NCI-H510A (cell line): ENCODE measurements around the gene ADAMTSL1.

ENCODE experiments used
- DNase-seq: peaks from one replicate; lab custom pipeline; 2025; lab: John Stamatoyannopoulos, UW

The ADAMTSL1 gene

GRCh38 chr9:18741359-18741758, 267.4 kb downstream of the ADAMTSL1 start:
- no peak for DNase-seq

GRCh38 chr9:18741945-18742344, 268.0 kb downstream of the ADAMTSL1 start:
- no peak for DNase-seq

DNA sequence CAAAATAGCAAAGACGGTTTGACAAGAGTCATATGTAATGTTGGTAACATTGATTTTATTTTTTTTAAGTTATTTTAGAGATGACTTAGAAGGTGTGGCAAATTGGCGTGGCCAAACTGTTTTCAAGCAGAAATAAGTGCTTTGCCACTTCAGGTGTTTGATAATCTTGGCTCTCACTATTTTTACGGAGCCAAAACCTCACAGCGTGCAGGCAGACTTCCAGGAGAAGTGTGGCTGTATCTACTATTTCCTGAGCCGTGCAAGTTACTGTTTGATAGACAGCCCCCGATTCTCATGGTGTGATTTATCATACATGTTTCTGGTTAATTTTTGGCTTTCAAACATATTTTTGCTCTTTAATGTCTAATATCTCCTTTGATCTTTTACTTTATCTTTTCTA, 269.5 kb downstream of the ADAMTSL1 start:
- DNase-seq: no peak

- DNase-seq: no peak
These were observed 270.0 kb downstream of the ADAMTSL1 start for GRCh38 chr9:18743971-18744370.

DNA sequence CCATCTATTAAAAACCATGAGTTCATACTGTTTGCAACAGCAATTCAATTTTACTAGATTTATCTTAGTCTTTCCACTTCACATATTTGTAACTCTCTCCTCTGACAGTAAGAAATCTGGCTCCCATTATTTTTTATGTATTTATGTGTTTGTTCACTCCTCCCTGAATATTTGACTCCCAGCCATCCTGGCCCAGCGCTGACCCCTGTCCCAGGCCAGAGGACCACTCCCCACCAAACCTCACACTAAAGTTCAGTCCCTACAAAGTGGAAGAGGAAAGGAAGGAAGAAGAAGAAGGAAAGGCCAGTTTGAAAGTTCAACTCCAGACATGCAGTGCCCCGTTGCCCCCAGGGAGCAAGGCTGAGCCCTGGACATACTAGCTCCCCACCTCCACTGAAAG, 271.8 kb downstream of the ADAMTSL1 start:
- no peak for DNase-seq

DNA sequence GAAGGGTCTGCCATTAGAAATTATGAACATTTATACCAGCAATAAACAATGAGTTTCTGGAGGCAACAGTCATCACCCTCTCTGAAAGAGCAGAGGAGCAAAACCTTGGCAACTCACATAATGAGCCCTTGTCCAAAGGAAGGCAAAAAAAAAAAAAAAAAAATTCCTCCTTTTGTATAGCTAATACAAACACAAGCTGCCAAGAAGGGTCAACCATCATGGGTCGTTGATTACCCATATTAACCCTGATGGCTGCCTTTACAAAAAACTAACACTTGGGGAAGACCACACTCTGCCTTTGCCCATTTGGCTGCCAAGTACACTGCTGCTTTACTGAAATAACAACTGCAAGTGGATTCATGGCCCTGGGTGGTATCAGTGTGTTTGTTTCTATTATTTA, 272.7 kb downstream of the ADAMTSL1 start:
- DNase-seq: no peak

GRCh38 chr9:18747595-18747994, 273.6 kb downstream of the ADAMTSL1 start:
- no peak for DNase-seq

- no peak for DNase-seq
These were observed 274.3 kb downstream of the ADAMTSL1 start for GRCh38 chr9:18748251-18748701.

DNA sequence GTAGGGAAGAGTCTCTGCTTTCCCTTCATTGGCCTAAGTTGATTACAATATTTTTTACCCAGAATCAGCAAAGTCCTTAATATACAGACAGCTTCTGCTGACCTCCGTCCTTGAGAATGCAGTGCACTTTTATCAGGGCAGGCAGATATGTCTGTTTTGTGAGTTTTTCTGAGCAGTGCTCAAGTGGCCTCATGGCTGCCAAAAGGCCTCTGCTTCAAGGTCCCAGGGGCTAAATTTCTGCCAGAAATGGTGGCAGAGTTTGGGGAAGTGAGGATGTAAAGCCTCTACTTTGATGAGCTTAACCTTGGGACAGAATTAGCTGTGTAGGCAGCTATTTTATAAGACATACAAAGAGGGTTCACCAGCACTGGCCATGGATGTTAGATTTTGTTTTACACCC, 275.8 kb downstream of the ADAMTSL1 start:
- DNase-seq: no peak

- no peak for DNase-seq
These were observed 280.0 kb downstream of the ADAMTSL1 start for GRCh38 chr9:18753904-18754303.

DNA sequence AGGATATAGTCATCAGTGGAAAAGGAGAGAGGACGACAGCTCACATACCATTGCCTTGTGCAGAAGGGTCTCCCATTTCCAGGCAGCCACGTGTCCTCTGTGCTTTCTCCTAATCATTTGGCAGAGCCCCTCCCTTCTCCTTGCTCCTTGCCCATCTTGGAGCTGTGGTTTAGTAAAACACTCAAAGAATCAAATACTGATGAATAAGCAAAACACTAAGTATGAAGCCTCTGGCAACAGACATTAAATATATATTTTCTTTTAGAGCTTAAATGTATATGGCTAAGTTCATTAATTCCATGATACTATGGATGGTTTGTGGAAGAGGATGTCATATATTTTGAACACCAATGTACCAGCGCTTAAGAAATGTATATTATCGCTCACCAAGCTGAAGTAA, 280.6 kb downstream of the ADAMTSL1 start:
- DNase-seq: no peak

DNA sequence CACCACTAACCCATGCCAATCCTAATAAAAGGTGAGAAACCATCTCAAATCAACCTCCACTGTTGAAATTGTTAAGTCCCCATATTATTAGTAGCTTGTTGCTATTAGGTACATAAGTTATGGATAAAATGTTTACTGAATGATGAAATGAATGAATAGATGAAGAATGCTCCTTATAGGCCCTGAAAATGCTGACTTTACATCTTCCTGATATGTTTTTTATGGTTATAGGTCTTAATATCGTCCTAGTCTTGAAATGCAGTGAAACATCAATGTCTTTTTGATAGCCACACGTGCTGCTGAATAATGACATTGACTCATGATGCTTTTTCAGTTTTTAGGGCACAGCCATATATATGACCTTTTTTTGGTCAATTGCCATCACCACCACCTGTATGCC, 281.3 kb downstream of the ADAMTSL1 start:
- no peak for DNase-seq

DNA sequence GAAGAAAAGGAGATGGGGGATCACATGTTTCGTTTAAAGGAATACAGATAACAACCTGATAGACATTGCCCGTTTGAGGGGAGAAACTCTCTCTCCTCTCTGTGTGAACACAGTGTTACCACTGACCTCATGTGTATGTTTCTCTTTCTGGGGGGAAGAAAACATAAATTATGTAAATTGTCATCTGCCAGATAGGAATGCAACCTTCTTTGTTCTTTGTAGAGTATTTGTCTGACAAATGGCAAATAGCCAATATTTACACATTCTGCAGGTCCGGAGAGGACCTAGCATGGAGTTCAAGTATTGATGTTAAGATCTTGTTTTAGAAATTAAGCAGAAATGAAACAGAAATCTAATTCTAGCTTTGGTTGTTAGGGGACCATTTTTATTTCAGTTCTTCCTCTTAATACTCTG, 282.8 kb downstream of the ADAMTSL1 start:
- no peak for DNase-seq

DNA sequence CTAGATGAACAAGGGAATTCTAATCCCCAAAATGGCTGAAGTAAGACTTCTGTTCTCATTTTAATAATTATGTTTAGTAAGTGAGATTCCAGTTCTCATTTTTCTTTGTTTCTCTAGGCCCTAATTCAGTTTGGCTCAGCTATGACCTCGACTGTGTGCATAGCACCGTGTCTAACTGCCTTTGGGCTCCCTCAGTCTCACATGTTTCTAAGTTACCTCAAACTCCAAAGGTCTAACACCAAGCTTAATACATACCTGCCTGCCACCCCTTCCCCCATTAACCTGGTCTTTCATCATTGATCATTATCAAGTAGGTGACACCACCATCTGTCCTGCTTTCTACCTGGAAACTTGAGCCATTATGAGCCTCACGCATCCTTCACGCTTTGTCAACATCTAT, 285.9 kb downstream of the ADAMTSL1 start:
- peak; percentile 1 for DNase-seq

- DNase-seq: no peak
These were observed 287.9 kb downstream of the ADAMTSL1 start for GRCh38 chr9:18761742-18762300.

DNA sequence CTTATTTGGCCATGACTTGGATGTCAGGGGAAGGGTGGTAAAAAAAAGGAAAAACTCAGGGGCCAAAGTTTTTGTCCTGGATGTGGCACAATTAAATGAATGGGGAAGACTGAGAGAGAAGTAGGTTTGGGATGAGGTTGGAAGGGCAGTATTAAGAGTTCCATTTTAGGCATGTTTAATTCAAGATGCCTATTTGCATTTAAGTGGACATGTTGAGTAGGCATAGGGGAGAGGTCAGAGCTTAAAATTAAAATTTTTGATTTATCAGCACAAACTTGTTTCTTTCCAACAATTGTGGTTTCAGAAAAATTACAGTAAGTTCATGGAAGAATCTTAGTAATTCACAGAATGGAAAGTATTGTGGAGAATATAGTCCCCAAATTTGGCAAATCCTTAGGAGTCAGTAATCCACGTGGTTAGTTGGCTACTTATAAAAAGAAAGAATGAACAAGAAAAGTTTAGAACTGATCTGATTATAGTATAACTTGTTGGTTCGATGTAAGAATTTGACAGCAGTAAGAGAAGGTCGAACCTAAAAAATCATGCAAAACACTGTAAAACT, 293.1 kb downstream of the ADAMTSL1 start:
- no peak for DNase-seq

DNA sequence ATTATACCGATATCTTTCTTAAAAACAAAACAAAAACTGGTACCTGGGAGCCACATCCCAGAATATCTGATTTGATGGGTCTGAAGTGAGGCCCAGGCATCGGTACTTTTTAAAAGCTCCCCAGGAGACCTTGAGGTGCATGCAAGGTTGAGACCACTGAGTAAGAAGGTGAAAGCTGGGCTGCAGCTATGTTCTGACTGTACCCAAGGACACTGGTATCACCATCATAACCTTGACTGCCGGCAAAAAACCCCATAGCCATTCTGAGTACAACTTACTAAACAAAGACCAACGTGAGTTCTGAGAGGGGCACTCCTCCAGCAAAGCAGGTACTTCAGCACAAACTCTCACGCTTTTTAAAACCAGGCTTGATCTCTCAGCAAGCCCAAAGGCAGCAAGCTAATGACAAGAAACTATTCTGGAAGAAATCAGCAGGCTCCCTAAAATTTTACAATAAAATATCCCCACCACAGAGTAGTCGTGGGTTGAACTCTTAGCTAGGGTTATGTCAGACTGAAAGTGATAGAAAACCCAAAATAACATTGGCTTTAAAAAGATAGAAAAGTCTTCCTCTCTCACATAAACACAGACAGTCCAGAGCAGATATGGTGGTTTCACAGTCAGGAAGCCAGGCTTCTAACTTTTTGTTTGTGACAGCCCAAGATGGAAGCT, 295.1 kb downstream of the ADAMTSL1 start:
- DNase-seq: no peak

- DNase-seq: no peak
These were observed 296.4 kb downstream of the ADAMTSL1 start for GRCh38 chr9:18770131-18770908.

DNA sequence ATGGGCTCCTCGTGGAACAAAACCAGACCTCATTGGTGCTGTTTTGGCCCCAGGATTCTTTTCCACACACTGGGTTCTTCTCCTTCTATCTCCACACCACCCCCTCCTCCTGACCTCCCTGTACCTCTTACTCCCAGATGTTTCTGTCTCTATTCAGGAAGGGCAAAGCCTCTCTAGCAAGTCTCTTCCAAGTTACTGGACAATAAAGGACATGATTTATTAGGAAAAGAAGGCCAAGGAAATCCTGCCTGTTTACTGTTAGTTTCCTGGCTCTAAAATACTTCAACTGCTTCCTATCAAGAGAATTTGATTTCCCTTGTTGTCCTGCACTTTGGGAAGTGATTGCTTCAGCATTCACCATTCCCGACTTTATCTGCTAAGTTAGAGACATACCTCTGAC, 297.1 kb downstream of the ADAMTSL1 start:
- DNase-seq: no peak

DNA sequence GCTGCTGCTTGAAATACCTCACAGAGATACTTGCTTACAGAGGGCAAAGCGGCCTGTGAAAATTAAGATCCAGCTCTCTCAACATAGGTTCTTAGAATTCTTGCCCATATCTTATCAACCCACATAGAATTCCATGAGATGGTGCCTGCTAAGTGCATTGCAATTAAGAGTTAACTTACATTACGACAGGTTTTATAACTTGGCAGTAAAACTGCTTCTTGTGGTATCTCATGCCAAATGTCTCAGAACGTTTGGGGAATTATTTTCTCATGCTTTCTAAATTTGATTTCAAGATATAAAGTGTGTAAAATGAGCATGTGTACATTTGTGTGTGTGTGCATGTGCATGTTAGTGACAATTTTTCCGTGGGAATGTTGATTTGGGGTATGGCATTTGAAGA, 297.8 kb downstream of the ADAMTSL1 start:
- DNase-seq: no peak

DNA sequence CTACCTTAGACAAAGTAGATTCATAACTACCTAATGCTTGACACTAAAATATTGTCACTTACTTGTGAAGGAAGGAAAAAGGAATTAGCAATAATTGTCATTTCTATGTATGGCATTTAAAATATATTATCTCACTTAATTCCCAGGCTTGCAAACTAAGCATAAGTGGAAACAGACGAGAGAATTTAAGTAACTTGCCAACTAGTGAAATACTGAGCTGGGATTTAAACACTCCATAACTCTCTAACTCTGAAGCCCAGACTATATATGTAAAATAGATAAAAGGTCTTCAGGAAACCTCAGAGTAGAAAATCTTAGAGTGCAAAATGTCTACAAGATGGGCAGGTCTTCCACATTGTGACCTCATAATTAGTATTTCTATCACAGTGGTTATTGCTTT, 301.3 kb downstream of the ADAMTSL1 start:
- no peak for DNase-seq

DNA sequence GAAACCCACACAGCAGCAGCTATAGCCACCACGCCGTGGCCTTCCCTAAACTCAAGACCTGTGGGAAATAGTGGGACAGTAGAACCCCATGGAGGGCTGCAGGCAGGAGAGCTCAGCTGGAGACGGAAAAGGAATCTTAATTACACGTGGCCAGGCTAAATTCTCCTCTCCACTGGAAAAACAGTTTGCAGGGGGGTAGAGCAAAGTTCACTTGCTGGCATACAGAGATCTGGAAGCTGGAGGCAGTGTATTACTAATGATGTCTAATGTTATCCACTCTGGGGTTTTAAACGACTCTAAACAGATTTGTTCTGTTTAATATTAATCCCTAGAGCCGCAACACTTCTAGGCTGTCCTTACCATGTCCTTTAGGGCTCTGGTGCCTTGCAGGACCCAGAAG, 302.0 kb downstream of the ADAMTSL1 start:
- no peak for DNase-seq
